Upper lobe of left lung (tissue), 4 donors: ENCODE data around the gene DPY19L1.
"Not testable (repeated sequence)": the region's sequence is repeated elsewhere in the genome, so short reads cannot be mapped to it uniquely, and the experiment has no call there.

Source experiments
- POLR2AphosphoS5 ChIP-seq, 2 donors: sonication (generic); formaldehyde crosslinking; IDR thresholded peaks; one replicate each; pipeline ENCODE4 v1.5.1; 2017; ENCODE audit warnings: antibody characterized with exemption in 2 of 2
- TF ChIP-seq, protein P1 (sequence below), 6 experiments: fragments of 450-650 bp in 4 of 6; fragments of 200-600 bp in 2 of 6; sonication (generic) in 2 of 6; IDR thresholded peaks; one replicate each; pipeline ENCODE4 v1.5.1; 2016 to 2019; ENCODE audit warnings: antibody characterized with exemption in 6 of 6

- TF ChIP-seq, protein P1, sequence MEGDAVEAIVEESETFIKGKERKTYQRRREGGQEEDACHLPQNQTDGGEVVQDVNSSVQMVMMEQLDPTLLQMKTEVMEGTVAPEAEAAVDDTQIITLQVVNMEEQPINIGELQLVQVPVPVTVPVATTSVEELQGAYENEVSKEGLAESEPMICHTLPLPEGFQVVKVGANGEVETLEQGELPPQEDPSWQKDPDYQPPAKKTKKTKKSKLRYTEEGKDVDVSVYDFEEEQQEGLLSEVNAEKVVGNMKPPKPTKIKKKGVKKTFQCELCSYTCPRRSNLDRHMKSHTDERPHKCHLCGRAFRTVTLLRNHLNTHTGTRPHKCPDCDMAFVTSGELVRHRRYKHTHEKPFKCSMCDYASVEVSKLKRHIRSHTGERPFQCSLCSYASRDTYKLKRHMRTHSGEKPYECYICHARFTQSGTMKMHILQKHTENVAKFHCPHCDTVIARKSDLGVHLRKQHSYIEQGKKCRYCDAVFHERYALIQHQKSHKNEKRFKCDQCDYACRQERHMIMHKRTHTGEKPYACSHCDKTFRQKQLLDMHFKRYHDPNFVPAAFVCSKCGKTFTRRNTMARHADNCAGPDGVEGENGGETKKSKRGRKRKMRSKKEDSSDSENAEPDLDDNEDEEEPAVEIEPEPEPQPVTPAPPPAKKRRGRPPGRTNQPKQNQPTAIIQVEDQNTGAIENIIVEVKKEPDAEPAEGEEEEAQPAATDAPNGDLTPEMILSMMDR (IDR thresholded peaks at IDR 0.05), result not testable (repeated sequence)
- not testable (repeated sequence) for TF ChIP-seq POLR2AphosphoS5 (IDR thresholded peaks at IDR 0.05)
Measured at GRCh38 chr7:34984140-34984539, 53.1 kb downstream of the DPY19L1 start.
